Measurements from ENCODE around the gene PHYHIPL.

The PHYHIPL gene

GRCh38 chr10:59257224-59257623 lies 80.8 kb downstream of the PHYHIPL start:
- DNase-seq (ENCODE audit: low spot score) = no peak

GRCh38 chr10:59258890-59259289 lies 82.4 kb downstream of the PHYHIPL start:
- no peak for DNase-seq (ENCODE audit: low spot score)

GRCh38 chr10:59265141-59265540 lies 88.7 kb downstream of the PHYHIPL start:
- DNase-seq (ENCODE audit: low spot score) = no peak

- DNase-seq (ENCODE audit: low spot score) = no peak
Measured at GRCh38 chr10:59266321-59266720, 89.9 kb downstream of the PHYHIPL start.

GRCh38 chr10:59268460-59268859 lies 92.0 kb downstream of the PHYHIPL start:
- no peak for DNase-seq (ENCODE audit: low spot score)

GRCh38 chr10:59269651-59270050 lies 93.2 kb downstream of the PHYHIPL start:
- no peak for DNase-seq (ENCODE audit: low spot score)

GRCh38 chr10:59270492-59270891 lies 94.0 kb downstream of the PHYHIPL start:
- no peak for DNase-seq (ENCODE audit: low spot score)

- no peak for DNase-seq (ENCODE audit: low spot score)
Measured at GRCh38 chr10:59271160-59271559, 94.7 kb downstream of the PHYHIPL start.

GRCh38 chr10:59272061-59272460 lies 95.6 kb downstream of the PHYHIPL start:
- no peak for DNase-seq (ENCODE audit: low spot score)

- DNase-seq (ENCODE audit: low spot score) = no peak
Measured at GRCh38 chr10:59273445-59273844, 97.0 kb downstream of the PHYHIPL start.

GRCh38 chr10:59276133-59276532 lies 99.7 kb downstream of the PHYHIPL start:
- no peak for DNase-seq (ENCODE audit: low spot score)

- no peak for DNase-seq (ENCODE audit: low spot score)
Measured at GRCh38 chr10:59276919-59277318, 100.5 kb downstream of the PHYHIPL start.

- no peak for DNase-seq (ENCODE audit: low spot score)
Measured at GRCh38 chr10:59279476-59279875, 103.0 kb downstream of the PHYHIPL start.

GRCh38 chr10:59279991-59280505 lies 103.6 kb downstream of the PHYHIPL start:
- no peak for DNase-seq (ENCODE audit: low spot score)

GRCh38 chr10:59281861-59282260 lies 105.4 kb downstream of the PHYHIPL start:
- no peak for DNase-seq (ENCODE audit: low spot score)

- no peak for DNase-seq (ENCODE audit: low spot score)
Measured at GRCh38 chr10:59283456-59284091, 107.1 kb downstream of the PHYHIPL start.

GRCh38 chr10:59284118-59284975 lies 107.9 kb downstream of the PHYHIPL start:
- DNase-seq (ENCODE audit: low spot score) = no peak

GRCh38 chr10:59285073-59285472 lies 108.6 kb downstream of the PHYHIPL start:
- no peak for DNase-seq (ENCODE audit: low spot score)

GRCh38 chr10:59285848-59286247 lies 109.4 kb downstream of the PHYHIPL start:
- DNase-seq (ENCODE audit: low spot score) = no peak

- DNase-seq (ENCODE audit: low spot score) = no peak
Measured at GRCh38 chr10:59287587-59288255, 111.3 kb downstream of the PHYHIPL start.

- DNase-seq (ENCODE audit: low spot score) = no peak
Measured at GRCh38 chr10:59289853-59290252, 113.4 kb downstream of the PHYHIPL start.

GRCh38 chr10:59290448-59290847 lies 114.0 kb downstream of the PHYHIPL start:
- no peak for DNase-seq (ENCODE audit: low spot score)

Measured in CD4-positive, alpha-beta T cell treated with Interleukin-6 at 100 ng/mL for 8 hours (primary cell).